HG02973 (cell line): Measurements from ENCODE around the gene STN1.

Source experiments
- ATAC-seq: cut with Tn5 transposase; IDR thresholded peaks from one replicate; pipeline ENCODE4 v1.9.1; 2021; ENCODE audit warnings: moderate library complexity; ENCODE audit not compliant: unreplicated experiment

The STN1 gene

GRCh38 chr10:103832806-103833205, 85.2 kb downstream of the STN1 start:
- ATAC-seq: no peak
